ENCODE results near the gene PLEKHD1. TPM values are rescaled to one million over a fixed set of nuclear protein-coding genes. Genes with fewer than 3 reads are reported as not detected.

The PLEKHD1 gene
- total RNA-seq, 2 donors from 2014 or later = 0.14 to 0.21 TPM

GRCh38 chr14:69537900-69538299 is 53.4 kb downstream of the PLEKHD1 start:
- H3K36me3 Mint-ChIP-seq = no peaks in the 10 kb centered on the region
- H3K4me1 Mint-ChIP-seq (ENCODE audit: low read depth in 2 of 2) = no peaks in the 10 kb centered on the region
- DNase-seq (ENCODE audit: low spot score) (no peak), ATAC-seq (no peak)
- no peaks in the 10 kb centered on the region for H3K9me3 Mint-ChIP-seq
- no peak overlapping the region for H3K4me3 Mint-ChIP-seq
- H3K27ac Mint-ChIP-seq = no peak overlapping the region
- peaks cover 20 to 39% of the 10 kb centered on the region in 2 donors for H3K27me3 Mint-ChIP-seq

DNA sequence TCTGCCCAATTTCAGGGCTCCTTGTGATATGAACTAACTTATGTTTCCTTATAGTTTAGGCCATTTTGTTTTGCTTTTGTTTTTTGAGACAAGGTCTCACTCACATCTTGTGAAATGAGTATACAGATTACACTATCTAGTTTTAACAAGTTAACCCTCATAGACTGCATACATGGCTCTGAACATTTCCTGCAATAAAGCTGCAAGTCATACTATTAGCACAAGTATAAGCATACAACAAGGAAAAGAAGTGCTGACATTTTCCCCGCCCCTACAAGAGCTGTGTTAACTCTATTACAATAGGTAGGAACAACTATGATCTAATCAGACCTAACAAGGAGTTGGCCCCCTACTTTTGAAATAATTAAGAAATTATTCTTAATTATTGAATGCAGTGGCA is 54.2 kb downstream of the PLEKHD1 start:
- peaks cover 6 to 7% of the 10 kb centered on the region in 2 donors for H3K4me1 Mint-ChIP-seq (ENCODE audit: low read depth in 2 of 2)
- no peak for DNase-seq (ENCODE audit: low spot score)
- no peak overlapping the region for H3K4me3 Mint-ChIP-seq
- H3K36me3 Mint-ChIP-seq = no peaks in the 10 kb centered on the region
- no peaks in the 10 kb centered on the region for H3K9me3 Mint-ChIP-seq
- no peak overlapping the region for H3K27ac Mint-ChIP-seq
- H3K27me3 Mint-ChIP-seq = peaks cover 19 to 39% of the 10 kb centered on the region in 2 donors
- no peak for ATAC-seq

DNA sequence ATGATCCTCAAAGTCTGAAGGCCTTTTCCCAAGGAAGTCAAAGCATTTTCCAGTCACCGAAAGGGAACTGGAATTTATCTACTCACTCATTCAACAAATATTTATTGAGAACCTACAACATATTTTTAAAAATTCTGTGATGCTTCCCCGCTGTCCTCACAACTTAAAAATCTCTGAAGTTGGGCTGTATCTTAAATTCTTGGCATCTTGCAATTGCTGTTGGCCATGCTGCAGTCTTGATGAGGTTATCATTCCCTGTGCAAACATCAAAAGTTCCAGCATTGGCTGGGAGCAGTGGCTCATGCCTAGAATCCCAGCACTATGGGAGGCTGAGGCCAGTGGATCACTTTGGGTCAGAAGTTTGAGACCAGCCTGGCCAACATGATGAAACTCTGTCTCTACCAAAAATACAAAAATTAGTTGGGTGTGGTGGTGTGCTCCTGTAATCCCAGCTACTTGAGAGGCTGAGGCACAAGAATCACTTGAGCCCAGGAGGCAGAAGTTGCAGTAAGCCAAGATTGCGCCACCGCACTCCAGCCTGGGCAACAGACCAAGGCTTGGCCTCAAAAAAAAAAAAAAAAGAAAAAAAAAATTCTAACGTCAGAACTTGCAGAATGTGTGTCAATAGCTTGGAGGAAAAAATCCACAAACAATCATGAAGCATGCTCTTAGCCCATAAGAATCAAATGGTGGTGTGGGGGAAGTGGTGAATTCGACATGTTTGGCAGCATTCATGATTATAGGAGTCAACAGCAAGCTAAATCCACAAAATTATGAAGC is 55.3 kb downstream of the PLEKHD1 start:
- ATAC-seq (no peak), DNase-seq (ENCODE audit: low spot score) (no peak)
- Mint-ChIP-seq H3K27ac (no peak overlapping the region), H3K4me1 (ENCODE audit: low read depth in 2 of 2) (peaks cover 9 to 16% of the 10 kb centered on the region in 2 donors), H3K4me3 (no peak overlapping the region), H3K27me3 (peaks cover 24 to 43% of the 10 kb centered on the region in 2 donors), H3K36me3 (no peaks in the 10 kb centered on the region), H3K9me3 (no peaks in the 10 kb centered on the region)

GRCh38 chr14:69540654-69541335 is 56.3 kb downstream of the PLEKHD1 start:
- Mint-ChIP-seq H3K27ac (no peak overlapping the region), H3K36me3 (no peaks in the 10 kb centered on the region), H3K27me3 (peaks cover 17 to 36% of the 10 kb centered on the region in 2 donors), H3K4me3 (no peak overlapping the region), H3K4me1 (ENCODE audit: low read depth in 2 of 2) (peaks cover 9 to 16% of the 10 kb centered on the region in 2 donors), H3K9me3 (no peaks in the 10 kb centered on the region)
- ATAC-seq (no peak), DNase-seq (ENCODE audit: low spot score) (no peak)

- H3K36me3 Mint-ChIP-seq = no peaks in the 10 kb centered on the region
- DNase-seq (ENCODE audit: low spot score) (no peak), ATAC-seq (no peak)
- H3K4me3 Mint-ChIP-seq = no peak overlapping the region
- H3K9me3 Mint-ChIP-seq = no peaks in the 10 kb centered on the region
- no peak overlapping the region for H3K27ac Mint-ChIP-seq
- peaks cover 9 to 16% of the 10 kb centered on the region in 2 donors for H3K4me1 Mint-ChIP-seq (ENCODE audit: low read depth in 2 of 2)
- H3K27me3 Mint-ChIP-seq = peaks cover 25 to 36% of the 10 kb centered on the region in 2 donors
Measured at GRCh38 chr14:69542311-69542710, 57.8 kb downstream of the PLEKHD1 start.

DNA sequence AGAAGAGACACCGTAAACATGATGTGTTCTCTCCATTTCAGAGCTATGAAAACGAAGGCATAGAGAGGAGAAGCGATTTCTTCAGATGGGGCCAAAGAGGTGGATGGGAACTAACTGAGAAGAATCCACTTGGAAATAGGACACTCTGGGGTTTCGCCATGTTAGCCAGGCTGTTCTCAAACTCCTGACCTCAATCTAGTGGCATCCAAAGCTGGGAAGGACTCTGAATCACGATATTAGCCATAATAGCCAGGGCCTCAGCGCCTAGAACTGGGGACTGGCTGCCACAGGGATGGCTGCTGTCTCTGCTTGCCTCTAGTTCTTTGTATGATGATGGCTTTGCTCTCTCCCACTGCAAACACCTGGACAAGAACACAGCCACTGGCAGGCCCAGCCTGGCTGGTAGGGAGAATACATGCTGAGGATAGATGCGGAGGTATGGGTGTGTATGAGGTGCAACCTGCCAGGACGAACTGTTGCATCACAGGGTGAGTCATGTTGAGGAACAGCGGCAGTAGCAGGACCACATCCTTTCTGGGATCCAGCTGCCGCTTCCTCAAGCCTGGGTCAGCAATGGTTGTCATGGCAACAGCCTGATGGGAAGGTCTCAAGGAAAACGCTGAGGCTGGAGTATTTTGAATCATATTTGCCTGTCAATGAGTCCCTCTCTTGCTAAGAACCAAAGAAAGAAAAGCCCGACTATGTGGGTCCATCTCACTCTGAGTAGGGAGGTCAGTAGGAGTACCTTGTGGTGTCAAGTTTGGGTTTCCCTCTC is 59.0 kb downstream of the PLEKHD1 start:
- DNase-seq (ENCODE audit: low spot score) = peak; percentile 77
- ATAC-seq = peak; percentile 88 to 90
- Mint-ChIP-seq H3K36me3 (no peaks in the 10 kb centered on the region), H3K4me1 (ENCODE audit: low read depth in 2 of 2) (peaks cover 12 to 16% of the 10 kb centered on the region in 2 donors), H3K27me3 (peaks cover 25 to 31% of the 10 kb centered on the region in 2 donors), H3K4me3 (no peak overlapping the region), H3K27ac (no peak overlapping the region), H3K9me3 (no peaks in the 10 kb centered on the region)

- no peak overlapping the region for H3K27ac Mint-ChIP-seq
- no peak overlapping the region for H3K4me3 Mint-ChIP-seq
- no peaks in the 10 kb centered on the region for H3K9me3 Mint-ChIP-seq
- peaks cover 12 to 16% of the 10 kb centered on the region in 2 donors for H3K4me1 Mint-ChIP-seq (ENCODE audit: low read depth in 2 of 2)
- no peaks in the 10 kb centered on the region for H3K36me3 Mint-ChIP-seq
- no peak for DNase-seq (ENCODE audit: low spot score)
- ATAC-seq = no peak
- peaks cover 33 to 36% of the 10 kb centered on the region in 2 donors for H3K27me3 Mint-ChIP-seq
Measured at GRCh38 chr14:69547701-69548348, 63.3 kb downstream of the PLEKHD1 start.

DNA sequence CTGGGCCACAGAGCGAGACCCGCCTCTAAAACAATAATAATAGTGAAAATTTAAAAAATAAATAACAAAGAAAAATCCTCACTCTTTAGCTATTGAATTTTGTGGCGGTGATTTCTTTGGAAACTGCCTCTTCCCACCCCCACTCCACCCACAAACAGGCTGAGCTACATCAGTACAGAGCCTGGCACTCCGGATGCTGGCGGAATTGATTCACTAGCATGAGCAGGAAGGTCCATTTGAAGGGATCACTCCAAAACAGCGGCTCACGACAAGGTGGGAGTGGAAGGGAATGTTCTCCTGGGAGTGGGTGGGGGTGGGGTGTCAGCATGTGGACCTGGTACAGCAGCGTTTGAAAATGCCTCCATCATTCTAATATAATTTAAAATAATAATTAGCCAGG is 64.0 kb downstream of the PLEKHD1 start:
- Mint-ChIP-seq H3K9me3 (no peaks in the 10 kb centered on the region), H3K27me3 (peaks cover 34 to 43% of the 10 kb centered on the region in 2 donors), H3K4me1 (ENCODE audit: low read depth in 2 of 2) (peaks cover 8 to 11% of the 10 kb centered on the region in 2 donors), H3K36me3 (no peaks in the 10 kb centered on the region), H3K4me3 (no peak overlapping the region), H3K27ac (no peak overlapping the region)
- DNase-seq (ENCODE audit: low spot score) (no peak), ATAC-seq (no peak)

- peaks cover 23 to 31% of the 10 kb centered on the region in 2 donors for H3K27me3 Mint-ChIP-seq
- DNase-seq (ENCODE audit: low spot score) (no peak), ATAC-seq (no peak)
- no peak overlapping the region for H3K27ac Mint-ChIP-seq
- no peaks in the 10 kb centered on the region for H3K36me3 Mint-ChIP-seq
- peaks cover 0 to 2% of the 10 kb centered on the region in 2 donors for H3K4me1 Mint-ChIP-seq (ENCODE audit: low read depth in 2 of 2)
- no peak overlapping the region for H3K4me3 Mint-ChIP-seq
- H3K9me3 Mint-ChIP-seq = no peaks in the 10 kb centered on the region
Measured at GRCh38 chr14:69551511-69551910, 67.0 kb downstream of the PLEKHD1 start.

DNA sequence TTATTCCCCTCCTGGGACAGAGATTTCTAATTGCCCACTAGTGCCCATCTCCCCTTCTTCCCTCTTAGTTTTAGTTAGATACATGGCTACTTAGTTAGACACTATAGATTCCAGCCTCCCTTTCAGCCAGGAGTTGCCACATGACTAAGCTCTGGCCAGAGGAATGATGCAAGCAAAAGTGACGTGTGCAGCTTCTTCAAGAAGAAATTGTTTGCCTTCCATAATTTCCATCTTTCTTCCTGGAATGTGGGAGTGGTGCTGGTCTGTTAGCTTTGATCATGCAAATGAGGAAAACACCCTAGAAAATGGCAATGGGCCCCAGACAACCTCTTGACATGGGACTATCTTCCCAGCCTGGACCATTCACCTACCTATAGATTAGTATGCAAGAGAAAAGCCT is 68.7 kb downstream of the PLEKHD1 start:
- H3K4me1 Mint-ChIP-seq (ENCODE audit: low read depth in 2 of 2) = peaks cover 0 to under 1% of the 10 kb centered on the region in 2 donors
- H3K27ac Mint-ChIP-seq = no peak overlapping the region
- no peaks in the 10 kb centered on the region for H3K9me3 Mint-ChIP-seq
- H3K27me3 Mint-ChIP-seq = peaks cover 18 to 26% of the 10 kb centered on the region in 2 donors
- DNase-seq (ENCODE audit: low spot score) = no peak
- H3K36me3 Mint-ChIP-seq = no peaks in the 10 kb centered on the region
- no peak for ATAC-seq
- H3K4me3 Mint-ChIP-seq = no peak overlapping the region

GRCh38 chr14:69554500-69554899 is 70.0 kb downstream of the PLEKHD1 start:
- Mint-ChIP-seq H3K27ac (no peak overlapping the region), H3K4me1 (ENCODE audit: low read depth in 2 of 2) (no peaks in the 10 kb centered on the region), H3K4me3 (no peak overlapping the region), H3K27me3 (peaks cover 23 to 36% of the 10 kb centered on the region in 2 donors), H3K36me3 (no peaks in the 10 kb centered on the region), H3K9me3 (no peaks in the 10 kb centered on the region)
- DNase-seq (ENCODE audit: low spot score) = no peak
- no peak for ATAC-seq

- H3K27ac Mint-ChIP-seq = no peak overlapping the region
- DNase-seq (ENCODE audit: low spot score) (no peak), ATAC-seq (no peak)
- no peaks in the 10 kb centered on the region for H3K9me3 Mint-ChIP-seq
- H3K4me1 Mint-ChIP-seq (ENCODE audit: low read depth in 2 of 2) = no peaks in the 10 kb centered on the region
- H3K27me3 Mint-ChIP-seq = peaks cover 20 to 33% of the 10 kb centered on the region in 2 donors
- H3K36me3 Mint-ChIP-seq = no peaks in the 10 kb centered on the region
- H3K4me3 Mint-ChIP-seq = no peak overlapping the region
Measured at GRCh38 chr14:69558774-69559173, 74.2 kb downstream of the PLEKHD1 start.

DNA sequence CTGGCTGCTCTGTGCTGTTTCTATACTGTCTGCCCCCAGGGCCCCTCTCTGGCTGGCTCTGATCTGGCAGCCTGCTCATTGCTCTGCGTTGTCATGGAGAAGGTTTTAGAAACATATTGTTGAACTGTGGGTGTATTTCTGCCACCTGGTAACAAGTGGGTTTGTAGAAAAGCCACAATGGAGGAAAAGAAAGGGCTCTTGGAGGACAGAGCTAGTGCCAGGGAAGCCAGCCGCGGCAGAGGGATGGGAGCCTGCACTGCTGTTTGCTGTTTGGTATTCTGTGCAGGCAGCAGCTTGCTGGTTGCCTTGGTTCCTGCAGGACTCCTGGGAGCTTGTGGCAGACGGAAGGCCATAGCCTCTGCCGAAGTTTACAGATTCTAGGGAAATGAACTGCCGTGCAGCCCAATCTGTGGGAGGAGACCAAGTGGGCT is 75.1 kb downstream of the PLEKHD1 start:
- Mint-ChIP-seq H3K4me3 (no peak overlapping the region), H3K36me3 (no peaks in the 10 kb centered on the region), H3K4me1 (ENCODE audit: low read depth in 2 of 2) (no peaks in the 10 kb centered on the region), H3K27ac (no peak overlapping the region), H3K27me3 (peaks cover 18 to 31% of the 10 kb centered on the region in 2 donors), H3K9me3 (no peaks in the 10 kb centered on the region)
- ATAC-seq (no peak), DNase-seq (ENCODE audit: low spot score) (no peak)

Measured in natural killer cell treated with Interleukin-12 subunit alpha and Interleukin-12 subunit beta and Interleukin-15 and Interleukin-18, amount 100 ng/mL, for 72 hours (primary cell).